CD14-positive monocyte (primary cell): ENCODE results near the gene PRSS1. TPM values are rescaled to one million over a fixed set of nuclear protein-coding genes. Genes with fewer than 3 reads are reported as not detected.

Experiments used
- DNase-seq, 3 donors: peaks; one replicate each; pipeline ENCODE4 v3.0.0-alpha.2; 2011 to 2022
- H2AFZ ChIP-seq: 2 replicates; pipeline ENCODE4 v1.6.0; 2012; ENCODE audit warnings: mild to moderate bottlenecking, low read depth, low read length, inconsistent platforms; ENCODE audit not compliant: insufficient read depth, poor library complexity, severe bottlenecking
- H3K27ac ChIP-seq, 2 donors: 1 replicate in 1 of 2; 2 replicates in 1 of 2; pipeline ENCODE4 v1.5.1; 2012 to 2013; ENCODE audit warnings: low read length in 2 of 2, control low read depth in 1 of 2, inconsistent platforms in 1 of 2, low read depth in 1 of 2, mild to moderate bottlenecking in 1 of 2
- H3K27me3 ChIP-seq, 2 donors: one replicate each; pipeline versions ENCODE4 v1.6.0 to v1.6.1; 2011 to 2013; ENCODE audit warnings: low read length in 2 of 2; ENCODE audit not compliant: control insufficient read depth in 2 of 2, insufficient read depth in 2 of 2
- H3K36me3 ChIP-seq, 2 donors: replicated peaks in 1 of 2; 1 replicate in 1 of 2; 2 replicates in 1 of 2; pipeline versions ENCODE4 v1.5.1 to v1.6.1; 2012 to 2013; ENCODE audit warnings: low read length in 2 of 2, control low read depth in 1 of 2, inconsistent platforms in 1 of 2, mild to moderate bottlenecking in 1 of 2; ENCODE audit not compliant: insufficient read depth in 2 of 2, control insufficient read depth in 1 of 2
- H3K4me1 ChIP-seq, 2 donors: 1 replicate in 1 of 2; 2 replicates in 1 of 2; pipeline versions ENCODE4 v1.5.1 to v1.6.1; 2012 to 2013; ENCODE audit warnings: low read length in 2 of 2, control low read depth in 1 of 2, inconsistent platforms in 1 of 2, mild to moderate bottlenecking in 1 of 2, moderate library complexity in 1 of 2; ENCODE audit not compliant: insufficient read depth in 2 of 2, control insufficient read depth in 1 of 2
- H3K4me2 ChIP-seq: replicated peaks from 2 replicates; pipeline ENCODE3; 2012; ENCODE audit warnings: low read length, moderate library complexity, mild to moderate bottlenecking; ENCODE audit not compliant: poor library complexity, severe bottlenecking; ENCODE audit errors: extremely low read depth
- H3K4me3 ChIP-seq, 3 experiments: fragments of 200-600 bp in 1 of 3; sonication (generic) in 1 of 3; replicated peaks in 1 of 3; 1 replicate in 2 of 3; 2 replicates in 1 of 3; pipeline ENCODE4 v1.5.1; 2011 to 2013; ENCODE audit warnings: low read length in 3 of 3, mild to moderate bottlenecking in 3 of 3, control low read depth in 2 of 3, low read depth in 2 of 3, inconsistent platforms in 1 of 3, moderate library complexity in 1 of 3
- H3K79me2 ChIP-seq: 2 replicates; pipeline ENCODE4 v1.6.0; 2012; ENCODE audit warnings: mild to moderate bottlenecking, control low read depth, inconsistent platforms, low read length, moderate library complexity; ENCODE audit not compliant: insufficient read depth
- H3K9ac ChIP-seq: 2 replicates; pipeline ENCODE4 v1.6.0; 2017; ENCODE audit warnings: low read length, mild to moderate bottlenecking; ENCODE audit not compliant: insufficient read depth, poor library complexity, severe bottlenecking
- H3K9me3 ChIP-seq, 2 donors: replicated peaks in 1 of 2; 1 replicate in 1 of 2; 2 replicates in 1 of 2; pipeline versions ENCODE4 v1.5.1 to v1.6.1; 2012 to 2013; ENCODE audit warnings: low read length in 2 of 2, control low read depth in 1 of 2; ENCODE audit not compliant: control insufficient read depth in 1 of 2, insufficient read depth in 1 of 2
- H4K20me1 ChIP-seq: 2 replicates; pipeline ENCODE4 v1.6.0; 2012; ENCODE audit warnings: mild to moderate bottlenecking, low read length, control low read depth, moderate library complexity; ENCODE audit not compliant: insufficient read depth
- H3K27ac Mint-ChIP-seq, 7 donors: one replicate each; pipeline ENCODE4 v1.8.0; 2020; ENCODE audit warnings: mild to moderate bottlenecking in 7 of 7, mixed read lengths in 7 of 7, moderate library complexity in 6 of 7, inconsistent platforms in 2 of 7
- H3K27me3 Mint-ChIP-seq, 3 donors: one replicate each; pipeline ENCODE4 v1.8.0; 2021 to 2022; ENCODE audit warnings: low read depth in 3 of 3, mild to moderate bottlenecking in 3 of 3, mixed read lengths in 3 of 3, moderate library complexity in 3 of 3, inconsistent platforms in 1 of 3
- H3K36me3 Mint-ChIP-seq, 2 donors: one replicate each; pipeline ENCODE4 v1.8.0; 2020; ENCODE audit warnings: mixed read lengths in 2 of 2, inconsistent platforms in 1 of 2, mild to moderate bottlenecking in 1 of 2
- H3K4me1 Mint-ChIP-seq: one replicate; pipeline ENCODE4 v1.8.0; 2020; ENCODE audit warnings: mild to moderate bottlenecking, mixed read lengths
- H3K4me3 Mint-ChIP-seq, 2 donors: one replicate each; pipeline ENCODE4 v1.8.0; 2020; ENCODE audit warnings: mild to moderate bottlenecking in 2 of 2, mixed read lengths in 2 of 2, moderate library complexity in 1 of 2
- H3K9me3 Mint-ChIP-seq, 7 donors: one replicate each; pipeline ENCODE4 v1.8.0; 2020 to 2022; ENCODE audit warnings: mixed read lengths in 7 of 7, mild to moderate bottlenecking in 6 of 7, moderate library complexity in 6 of 7, inconsistent platforms in 2 of 7
- WGBS: methylation state at CpG from one replicate; pipeline ENCODE4 v1.1.5; 2013; ENCODE audit warnings: missing lambda C conversion rate; ENCODE audit not compliant: insufficient coverage; 5-methylcytosine and 5-hydroxymethylcytosine counted together
- intact Hi-C, 2 donors: fragments of 100-400 bp; cut with micrococcal nuclease; formaldehyde crosslinking; loops; one replicate each; pipeline versions ENCODE4 v1.15.0 to v1.15.1; 2023
- polyA plus RNA-seq, 3 donors: library from polyadenylated mRNA; depleted of rRNA in 1 of 3; unstranded in 2 of 3; stranded (reverse) in 1 of 3; fragments of 300-500 nt in 2 of 3; fragments of >200 nt in 1 of 3; fragmentation: Illumina TruSeq in 2 of 3; gene quantifications; 1 replicate in 2 of 3; 2 replicates in 1 of 3; pipeline ENCODE4 v1.2.3, GENCODE V29; 2012 to 2021
- small RNA-seq: library from RNA; depleted of rRNA; stranded (forward); fragments of <200 nt; gene quantifications from one replicate; pipeline ENCODE3, GENCODE V24; 2012; ENCODE audit warnings: low read depth; ENCODE audit not compliant: insufficient read length
- TF ChIP-seq, protein P1 (sequence below): fragments of 200-600 bp; IDR thresholded peaks from one replicate; pipeline ENCODE4 v1.8.0; 2022; ENCODE audit warnings: antibody characterized with exemption, mild to moderate bottlenecking

PRSS1 gene
- polyA plus RNA-seq, 3 donors = not detected

DNA sequence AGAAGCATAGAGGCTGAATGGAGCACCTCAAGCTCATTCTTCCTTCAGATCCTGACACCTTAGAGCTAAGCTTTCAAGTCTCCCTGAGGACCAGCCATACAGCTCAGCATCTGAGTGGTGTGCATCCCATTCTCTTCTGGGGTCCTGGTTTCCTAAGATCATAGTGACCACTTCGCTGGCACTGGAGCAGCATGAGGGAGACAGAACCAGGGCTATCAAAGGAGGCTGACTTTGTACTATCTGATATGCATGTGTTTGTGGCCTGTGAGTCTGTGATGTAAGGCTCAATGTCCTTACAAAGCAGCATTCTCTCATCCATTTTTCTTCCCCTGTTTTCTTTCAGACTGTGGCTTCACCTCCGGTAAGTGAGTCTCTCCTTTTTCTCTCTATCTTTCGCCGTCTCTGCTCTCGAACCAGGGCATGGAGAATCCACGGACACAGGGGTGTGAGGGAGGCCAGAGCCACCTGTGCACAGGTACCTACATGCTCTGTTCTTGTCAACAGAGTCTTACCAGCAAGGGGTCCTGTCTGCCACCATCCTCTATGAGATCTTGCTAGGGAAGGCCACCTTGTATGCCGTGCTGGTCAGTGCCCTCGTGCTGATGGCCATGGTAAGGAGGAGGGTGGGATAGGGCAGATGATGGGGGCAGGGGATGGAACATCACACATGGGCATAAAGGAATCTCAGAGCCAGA, 52.5 kb downstream of the PRSS1 start:
- peaks cover 30 to 31% of the 10 kb centered on the region in 2 donors for H3K27me3 ChIP-seq
- Mint-ChIP-seq H3K4me3 (no peak overlapping the region), H3K27ac (peak overlapping the region in 1 of 7 donors; percentile 27), H3K4me1 (peaks cover 14% of the 10 kb centered on the region), H3K9me3 (peaks cover 0 to 8% (median 3%) of the 10 kb centered on the region in 7 donors), H3K36me3 (peaks cover 3 to 8% of the 10 kb centered on the region in 2 donors), H3K27me3 (peaks cover 31 to 42% (median 38%) of the 10 kb centered on the region in 3 donors)
- no peaks in the 10 kb centered on the region for H4K20me1 ChIP-seq
- H3K27ac ChIP-seq = no peak overlapping the region
- H3K4me3 ChIP-seq = no peak overlapping the region
- no peak overlapping the region for H3K9ac ChIP-seq
- DNase-seq = no peak
- H3K36me3 ChIP-seq = no peaks in the 10 kb centered on the region
- no peaks in the 10 kb centered on the region for H3K79me2 ChIP-seq
- H2AFZ ChIP-seq = no peak overlapping the region
- TF ChIP-seq, protein P1, sequence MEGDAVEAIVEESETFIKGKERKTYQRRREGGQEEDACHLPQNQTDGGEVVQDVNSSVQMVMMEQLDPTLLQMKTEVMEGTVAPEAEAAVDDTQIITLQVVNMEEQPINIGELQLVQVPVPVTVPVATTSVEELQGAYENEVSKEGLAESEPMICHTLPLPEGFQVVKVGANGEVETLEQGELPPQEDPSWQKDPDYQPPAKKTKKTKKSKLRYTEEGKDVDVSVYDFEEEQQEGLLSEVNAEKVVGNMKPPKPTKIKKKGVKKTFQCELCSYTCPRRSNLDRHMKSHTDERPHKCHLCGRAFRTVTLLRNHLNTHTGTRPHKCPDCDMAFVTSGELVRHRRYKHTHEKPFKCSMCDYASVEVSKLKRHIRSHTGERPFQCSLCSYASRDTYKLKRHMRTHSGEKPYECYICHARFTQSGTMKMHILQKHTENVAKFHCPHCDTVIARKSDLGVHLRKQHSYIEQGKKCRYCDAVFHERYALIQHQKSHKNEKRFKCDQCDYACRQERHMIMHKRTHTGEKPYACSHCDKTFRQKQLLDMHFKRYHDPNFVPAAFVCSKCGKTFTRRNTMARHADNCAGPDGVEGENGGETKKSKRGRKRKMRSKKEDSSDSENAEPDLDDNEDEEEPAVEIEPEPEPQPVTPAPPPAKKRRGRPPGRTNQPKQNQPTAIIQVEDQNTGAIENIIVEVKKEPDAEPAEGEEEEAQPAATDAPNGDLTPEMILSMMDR = no peak
- no peak overlapping the region for H3K4me2 ChIP-seq
- WGBS = no CpG with 5 or more reads among the region's 8 CpGs
- peaks cover 0 to 17% of the 10 kb centered on the region in 2 donors for H3K9me3 ChIP-seq
- H3K4me1 ChIP-seq = peaks cover 12 to 14% of the 10 kb centered on the region in 2 donors
- intact Hi-C loops = no loop called here

DNA sequence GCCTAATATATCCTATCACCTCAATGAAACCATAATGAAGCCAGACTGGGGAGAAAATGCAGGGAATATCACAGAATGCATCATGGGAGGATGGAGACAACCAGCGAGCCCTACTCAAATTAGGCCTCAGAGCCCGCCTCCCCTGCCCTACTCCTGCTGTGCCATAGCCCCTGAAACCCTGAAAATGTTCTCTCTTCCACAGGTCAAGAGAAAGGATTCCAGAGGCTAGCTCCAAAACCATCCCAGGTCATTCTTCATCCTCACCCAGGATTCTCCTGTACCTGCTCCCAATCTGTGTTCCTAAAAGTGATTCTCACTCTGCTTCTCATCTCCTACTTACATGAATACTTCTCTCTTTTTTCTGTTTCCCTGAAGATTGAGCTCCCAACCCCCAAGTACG, 53.0 kb downstream of the PRSS1 start:
- TF ChIP-seq, protein P1 = no peak
- Mint-ChIP-seq H3K4me3 (no peak overlapping the region), H3K4me1 (peaks cover 11% of the 10 kb centered on the region), H3K27ac (no peak overlapping the region), H3K9me3 (peaks cover 0 to 5% (median 3%) of the 10 kb centered on the region in 7 donors), H3K27me3 (peaks cover 27 to 36% (median 35%) of the 10 kb centered on the region in 3 donors), H3K36me3 (peaks cover 3 to 8% of the 10 kb centered on the region in 2 donors)
- no peak overlapping the region for H3K4me2 ChIP-seq
- intact Hi-C loops = no loop called here
- H3K9me3 ChIP-seq = peaks cover 0 to 12% of the 10 kb centered on the region in 2 donors
- 85% methylated on average over 2 of the region's 3 CpGs for WGBS
- H3K9ac ChIP-seq = no peak overlapping the region
- no peak overlapping the region for H3K27ac ChIP-seq
- peaks cover 25% of the 10 kb centered on the region in 2 donors for H3K27me3 ChIP-seq
- no peak overlapping the region for H2AFZ ChIP-seq
- H3K4me3 ChIP-seq = no peak overlapping the region
- no peaks in the 10 kb centered on the region for H3K79me2 ChIP-seq
- no peaks in the 10 kb centered on the region for H4K20me1 ChIP-seq
- H3K4me1 ChIP-seq = peaks cover 7 to 8% of the 10 kb centered on the region in 2 donors
- DNase-seq = no peak
- H3K36me3 ChIP-seq = no peaks in the 10 kb centered on the region

Small RNA genes lying within 50 kb of the gene (small RNA-seq; reads per million reads assigned to genes)
- gene TRBD1 = not detected
- not detected for gene TRBJ1-1
- gene TRBJ1-2 = not detected
- not detected for gene TRBJ1-3
- gene TRBJ1-4 = not detected
- not detected for gene TRBJ1-5
- gene TRBJ1-6 = not detected
- gene TRBJ2-1 = not detected
- not detected for gene TRBJ2-2
- not detected for gene TRBJ2-2P
- not detected for gene TRBJ2-3
- gene TRBJ2-4 = not detected
- gene TRBJ2-5 = not detected
- gene TRBJ2-6 = not detected
- not detected for gene TRBJ2-7

Other genes starting within 250 kb of the PRSS1 start
- gene PRSS2, start 21.5 kb downstream of the PRSS1 start, polyA plus RNA-seq = not detected
- gene EPHB6, start 105.6 kb downstream of the PRSS1 start, polyA plus RNA-seq = 10 to 100 TPM in 1 of 3 donors, 1 to 10 TPM in 2; 7.9 to 18.2 (median 9.3) TPM
- under 1 TPM in 1 of 3 donors, not detected in 2; 0.44 TPM for gene TRPV6, start 136.3 kb downstream of the PRSS1 start, polyA plus RNA-seq
- gene TRPV5, start 184.3 kb downstream of the PRSS1 start, polyA plus RNA-seq = not detected
- under 1 TPM in 1 of 3 donors, not detected in 2; 0.84 TPM for gene LLCFC1, start 190.0 kb downstream of the PRSS1 start, polyA plus RNA-seq
- gene KEL, start 212.9 kb downstream of the PRSS1 start, polyA plus RNA-seq = 1 to 10 TPM in 1 of 3 donors, not detected in 2; 2.5 TPM